KBM-7 (cell line): ENCODE data around the gene PDIA4.
A peak's percentile ranks its signal among the peaks of the same experiment; 100 is the strongest.
"Not testable (repeated sequence)": the region's sequence is repeated elsewhere in the genome, so short reads cannot be mapped to it uniquely, and the experiment has no call there.

Source experiments
- DNase-seq: peaks from one replicate; pipeline ENCODE4 v3.0.0-alpha.2; 2015
- in situ Hi-C: fragments of 300-500 bp; cut with MboI; formaldehyde crosslinking; loops from 2 replicates; pipeline ENCODE4 v1.14.3; 2020; ENCODE audit warnings: low sequenced_read_pairs, low pct_unique_long_range_greater_than_20kb, mixed read lengths

PDIA4 gene

GRCh38 chr7:149041350-149041749, 13.0 kb upstream of the PDIA4 start:
- in situ Hi-C loops: no loop called here
- no peak for DNase-seq

DNA sequence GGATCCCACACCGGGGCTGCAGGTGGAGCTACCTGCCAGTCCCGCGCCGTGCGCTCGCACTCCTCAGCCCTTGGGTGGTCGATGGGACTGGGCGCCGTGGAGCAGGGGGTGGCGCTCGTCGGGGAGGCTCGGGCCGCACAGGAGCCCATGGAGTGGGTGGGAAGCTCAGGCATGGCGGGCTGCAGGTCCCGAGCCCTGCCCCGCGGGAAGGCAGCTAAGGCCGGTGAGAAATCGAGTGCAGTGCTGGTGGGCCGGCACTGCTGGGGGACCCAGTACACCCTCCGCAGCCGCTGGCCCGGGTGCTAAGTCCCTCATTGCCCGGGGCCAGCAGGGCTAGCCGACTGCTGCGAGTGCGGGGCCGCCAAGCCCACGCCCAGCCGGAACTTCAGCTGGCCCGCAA, 10.3 kb upstream of the PDIA4 start:
- in situ Hi-C loops, DNase-seq: not testable (repeated sequence)

- in situ Hi-C loops: no loop called here
- no peak for DNase-seq
Observed at GRCh38 chr7:149036676-149037075, 8.4 kb upstream of the PDIA4 start.

DNA sequence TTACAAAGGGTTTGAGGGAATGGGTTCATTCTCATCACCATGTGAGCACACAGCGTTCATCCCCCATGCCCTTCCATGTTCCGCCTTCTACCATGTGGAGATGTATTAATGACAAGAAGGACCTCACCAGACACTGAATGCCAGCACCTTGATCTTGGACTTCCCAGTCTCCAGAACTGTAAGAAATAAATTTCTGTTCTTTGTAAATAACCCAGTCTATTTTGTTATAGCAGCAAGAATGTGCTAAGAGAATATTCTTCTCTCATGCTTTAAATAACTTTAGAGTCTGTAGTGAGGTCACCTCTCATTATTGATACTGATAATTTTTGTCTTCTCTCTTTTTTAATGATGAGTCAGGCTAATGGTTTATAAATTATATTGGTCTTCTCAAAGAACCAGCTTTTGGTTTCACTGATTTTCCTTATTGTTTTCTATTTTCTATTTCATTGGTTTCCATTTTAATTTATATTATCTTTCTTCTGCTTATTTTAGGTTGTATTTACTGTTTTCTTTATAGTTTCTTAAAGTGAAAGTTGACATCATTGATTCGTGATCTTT, 3.1 kb upstream of the PDIA4 start:
- in situ Hi-C loops: no loop called here
- DNase-seq: no peak

DNA sequence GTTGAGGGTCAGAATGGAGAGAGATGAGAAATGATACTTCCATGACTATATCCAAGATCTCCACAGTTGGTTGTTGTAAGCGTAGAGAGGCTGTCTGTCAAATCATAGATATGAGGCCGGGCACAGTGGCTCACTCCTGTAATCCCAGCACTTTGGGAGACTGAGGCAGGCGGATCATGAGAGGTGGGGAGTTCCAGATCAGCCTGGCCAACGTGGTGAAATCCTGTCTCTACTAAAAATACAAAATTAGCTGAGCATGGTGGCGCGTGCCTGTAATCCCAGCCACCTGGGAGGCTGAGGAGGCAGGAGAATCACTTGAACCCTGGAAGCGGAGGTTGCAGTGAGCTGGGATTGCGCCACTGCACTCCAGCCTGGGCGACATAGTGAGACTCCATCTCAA, 2.1 kb upstream of the PDIA4 start:
- DNase-seq, in situ Hi-C loops: not testable (repeated sequence)

- DNase-seq: peak; percentile 27
- in situ Hi-C loops: no loop called here
Observed at GRCh38 chr7:149027611-149028345, 527 bp downstream of the PDIA4 start.

DNA sequence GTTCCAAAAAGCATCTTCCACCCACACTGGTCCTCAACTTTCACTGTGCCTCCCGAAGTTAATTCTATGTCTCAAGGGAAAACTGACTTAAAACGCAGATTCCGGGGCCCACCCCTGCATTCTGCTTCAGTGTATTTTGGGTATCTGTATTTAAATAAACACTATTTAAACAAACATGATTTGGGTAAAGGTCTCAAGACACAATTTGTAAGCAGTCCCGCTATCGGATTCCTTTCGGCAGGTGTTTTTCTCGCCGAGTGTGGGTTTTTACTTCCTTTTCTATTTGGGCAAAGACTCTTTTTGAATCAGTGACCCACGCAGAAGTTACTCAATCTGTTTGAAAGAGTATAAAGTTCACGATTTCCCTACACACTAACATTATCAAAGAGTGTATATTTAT, 1.2 kb downstream of the PDIA4 start:
- peak; percentile 14 for DNase-seq
- in situ Hi-C loops: no loop called here

DNA sequence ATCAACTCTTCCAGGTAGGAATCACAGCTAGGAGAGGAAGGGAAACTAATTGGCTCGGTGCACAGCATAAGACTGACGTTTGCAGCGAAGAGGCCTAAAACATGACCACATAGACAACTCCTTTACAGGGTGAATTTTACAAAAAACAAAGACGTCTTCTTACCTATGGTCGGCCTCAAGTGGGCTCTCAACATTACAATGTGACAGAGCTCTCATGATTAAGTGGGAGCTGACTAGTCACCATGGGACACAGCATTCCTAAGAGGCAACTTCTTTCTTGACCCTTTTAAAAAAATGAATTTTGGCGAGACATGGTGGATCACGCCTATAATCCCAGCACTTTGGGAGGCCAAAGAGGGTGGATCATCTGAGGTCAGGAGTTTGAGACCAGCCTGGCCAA, 4.6 kb downstream of the PDIA4 start:
- in situ Hi-C loops: no loop called here
- DNase-seq: no peak

- in situ Hi-C loops: no loop called here
- DNase-seq: no peak
Observed at GRCh38 chr7:149022756-149023360, 5.4 kb downstream of the PDIA4 start.

GRCh38 chr7:149021725-149022062, 6.6 kb downstream of the PDIA4 start:
- no peak for DNase-seq
- in situ Hi-C loops: no loop called here

DNA sequence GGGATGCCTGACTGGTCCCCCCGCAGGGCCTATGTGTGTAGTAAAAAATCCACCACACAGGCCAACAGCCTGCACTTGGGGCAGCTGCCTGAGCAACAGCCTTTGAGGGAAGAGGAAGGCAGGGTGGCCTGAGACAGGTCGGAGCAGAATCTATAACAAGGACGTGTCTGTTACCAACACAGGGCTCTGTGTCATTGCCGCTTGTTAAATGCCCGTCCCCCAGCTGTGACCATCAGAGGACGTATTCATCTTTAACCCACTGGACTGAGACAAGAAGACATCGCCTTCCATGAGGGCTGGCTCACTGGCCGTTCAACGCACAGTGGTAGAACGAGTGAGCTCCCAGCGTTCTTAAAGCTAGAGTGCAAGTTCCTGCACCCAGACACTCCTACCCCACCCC, 7.8 kb downstream of the PDIA4 start:
- in situ Hi-C loops: no loop called here

GRCh38 chr7:149016876-149017275, 11.4 kb downstream of the PDIA4 start:
- in situ Hi-C loops: no loop called here
- no peak for DNase-seq

More for the DNA sequence above, 7.8 kb downstream of the PDIA4 start:
- no peak for DNase-seq

- DNase-seq: no peak
- in situ Hi-C loops: no loop called here
Observed at GRCh38 chr7:149014309-149014708, 14.0 kb downstream of the PDIA4 start.

- in situ Hi-C loops: no loop called here
- DNase-seq: no peak
Observed at GRCh38 chr7:149013876-149014275, 14.4 kb downstream of the PDIA4 start.

GRCh38 chr7:149012730-149013129, 15.6 kb downstream of the PDIA4 start:
- in situ Hi-C loops, DNase-seq: not testable (repeated sequence)

GRCh38 chr7:149011491-149011890, 16.8 kb downstream of the PDIA4 start:
- DNase-seq: no peak
- in situ Hi-C loops: no loop called here

GRCh38 chr7:149010451-149010850, 17.9 kb downstream of the PDIA4 start:
- no peak for DNase-seq
- in situ Hi-C loops: no loop called here

DNA sequence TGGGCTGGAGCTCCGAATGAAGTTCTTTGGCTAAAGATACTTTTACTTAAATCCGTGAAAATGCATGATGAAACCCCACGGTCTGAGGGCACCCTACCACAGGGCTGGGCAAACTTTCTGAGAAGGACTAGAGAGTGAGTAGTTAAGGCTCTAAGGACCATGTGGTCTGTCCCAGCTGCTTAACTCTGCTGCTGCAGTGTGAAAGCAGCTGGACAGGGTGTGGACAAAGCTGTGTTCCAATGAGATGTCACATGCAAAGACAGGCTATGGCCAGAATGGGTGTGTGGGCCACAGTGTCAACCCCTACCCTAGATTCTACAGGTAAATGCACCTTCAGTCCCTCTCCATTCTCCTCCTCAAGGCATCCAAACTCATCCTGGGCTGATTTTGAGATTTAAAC, 18.8 kb downstream of the PDIA4 start:
- DNase-seq: no peak
- in situ Hi-C loops: no loop called here

GRCh38 chr7:149007611-149008010, 20.7 kb downstream of the PDIA4 start:
- in situ Hi-C loops: no loop called here
- DNase-seq: peak; percentile 40

DNA sequence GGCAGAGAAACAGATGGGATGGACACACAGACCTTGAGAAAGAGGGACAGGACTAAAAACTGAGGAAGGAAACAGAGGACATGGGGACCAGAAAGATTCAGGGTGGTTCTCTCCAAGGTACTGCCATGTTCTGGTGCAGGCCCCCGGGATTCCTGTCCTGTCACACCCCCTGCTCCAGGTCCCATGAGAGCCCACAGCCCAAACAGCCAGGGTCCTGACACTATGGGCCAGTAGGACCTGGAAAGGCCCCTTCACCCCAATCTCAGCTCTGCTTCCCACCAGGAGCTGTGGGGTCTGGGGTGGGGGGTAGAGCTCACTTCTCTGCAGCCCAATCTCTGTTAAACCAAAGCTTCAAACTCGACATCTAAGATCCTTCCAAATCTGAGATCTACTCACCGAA, 21.2 kb downstream of the PDIA4 start:
- in situ Hi-C loops: no loop called here
- DNase-seq: no peak

GRCh38 chr7:149006345-149006725, 22.0 kb downstream of the PDIA4 start:
- in situ Hi-C loops: no loop called here
- no peak for DNase-seq
